Esophagus squamous epithelium (tissue), 4 donors: Measurements from ENCODE around the gene OR2V2.

Experiments
- POLR2A ChIP-seq, 4 donors: fragments of 450-650 bp; IDR thresholded peaks; one replicate each; pipeline ENCODE4 v1.6.1; 2017; ENCODE audit warnings: antibody characterized with exemption in 4 of 4, mild to moderate bottlenecking in 4 of 4, moderate library complexity in 3 of 4
- TF ChIP-seq, protein P1 (sequence below), 6 experiments: fragments of 450-650 bp in 4 of 6; fragments of 200-600 bp in 2 of 6; sonication (generic) in 2 of 6; IDR thresholded peaks; one replicate each; pipeline ENCODE4 v1.5.1; 2016 to 2019; ENCODE audit warnings: antibody characterized with exemption in 6 of 6, mild to moderate bottlenecking in 4 of 6, moderate library complexity in 4 of 6

GRCh38 chr5:181099602-181100086, 47.7 kb upstream of the OR2V2 start:
- TF ChIP-seq, protein P1, sequence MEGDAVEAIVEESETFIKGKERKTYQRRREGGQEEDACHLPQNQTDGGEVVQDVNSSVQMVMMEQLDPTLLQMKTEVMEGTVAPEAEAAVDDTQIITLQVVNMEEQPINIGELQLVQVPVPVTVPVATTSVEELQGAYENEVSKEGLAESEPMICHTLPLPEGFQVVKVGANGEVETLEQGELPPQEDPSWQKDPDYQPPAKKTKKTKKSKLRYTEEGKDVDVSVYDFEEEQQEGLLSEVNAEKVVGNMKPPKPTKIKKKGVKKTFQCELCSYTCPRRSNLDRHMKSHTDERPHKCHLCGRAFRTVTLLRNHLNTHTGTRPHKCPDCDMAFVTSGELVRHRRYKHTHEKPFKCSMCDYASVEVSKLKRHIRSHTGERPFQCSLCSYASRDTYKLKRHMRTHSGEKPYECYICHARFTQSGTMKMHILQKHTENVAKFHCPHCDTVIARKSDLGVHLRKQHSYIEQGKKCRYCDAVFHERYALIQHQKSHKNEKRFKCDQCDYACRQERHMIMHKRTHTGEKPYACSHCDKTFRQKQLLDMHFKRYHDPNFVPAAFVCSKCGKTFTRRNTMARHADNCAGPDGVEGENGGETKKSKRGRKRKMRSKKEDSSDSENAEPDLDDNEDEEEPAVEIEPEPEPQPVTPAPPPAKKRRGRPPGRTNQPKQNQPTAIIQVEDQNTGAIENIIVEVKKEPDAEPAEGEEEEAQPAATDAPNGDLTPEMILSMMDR (IDR thresholded peaks at IDR 0.05), result no peak
- TF ChIP-seq POLR2A (IDR thresholded peaks at IDR 0.05), result no peak
